Amniotic stem cell (primary cell): Measurements from ENCODE around the gene THY1.
"Not testable (repeated sequence)": the region's sequence is repeated elsewhere in the genome, so short reads cannot be mapped to it uniquely, and the experiment has no call there.

ENCODE experiments used
- DNase-seq: peaks from one replicate; lab custom pipeline; 2025; lab: John Stamatoyannopoulos, UW

Gene THY1

DNA sequence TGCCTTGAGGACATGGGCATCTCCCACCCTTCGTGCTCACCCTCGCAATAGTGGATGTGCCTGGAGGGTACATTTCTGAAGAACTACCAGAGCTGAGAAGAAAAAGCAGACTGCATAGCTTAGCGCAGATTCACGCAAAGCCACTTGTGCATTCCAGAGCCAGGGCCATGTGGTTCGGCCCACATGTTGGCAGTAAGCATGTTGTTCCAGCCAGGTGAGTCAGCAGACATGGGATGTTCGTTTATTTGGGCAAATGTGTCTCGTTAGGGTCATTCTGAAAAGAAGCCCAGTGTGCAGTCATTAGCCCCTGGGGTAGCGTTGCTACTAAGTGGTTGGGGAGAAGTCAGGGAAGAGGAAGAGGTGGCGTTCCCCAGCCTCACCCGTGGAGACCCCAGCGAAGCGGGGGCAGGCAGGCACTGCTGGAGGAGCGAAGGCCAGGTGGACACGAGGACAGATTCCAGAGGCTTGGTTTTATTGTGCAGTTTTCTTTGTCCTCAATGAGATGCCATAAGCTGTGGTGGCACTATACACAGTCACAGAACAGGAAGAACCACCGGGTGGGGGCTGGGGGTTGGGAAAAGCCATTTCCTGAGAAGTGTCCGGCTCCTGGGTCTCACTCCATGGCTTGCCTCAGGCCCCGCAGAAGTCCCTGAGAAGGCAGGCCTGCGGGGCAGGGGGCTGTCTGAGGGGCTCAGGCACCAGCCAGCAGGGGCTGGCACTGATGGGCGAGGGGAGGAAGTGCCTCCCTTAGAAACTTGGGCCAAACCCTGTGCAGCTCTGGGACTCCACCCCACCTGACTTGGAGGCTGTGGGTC lies 5.0 kb downstream of the THY1 start:
- DNase-seq = peak; percentile 89

DNA sequence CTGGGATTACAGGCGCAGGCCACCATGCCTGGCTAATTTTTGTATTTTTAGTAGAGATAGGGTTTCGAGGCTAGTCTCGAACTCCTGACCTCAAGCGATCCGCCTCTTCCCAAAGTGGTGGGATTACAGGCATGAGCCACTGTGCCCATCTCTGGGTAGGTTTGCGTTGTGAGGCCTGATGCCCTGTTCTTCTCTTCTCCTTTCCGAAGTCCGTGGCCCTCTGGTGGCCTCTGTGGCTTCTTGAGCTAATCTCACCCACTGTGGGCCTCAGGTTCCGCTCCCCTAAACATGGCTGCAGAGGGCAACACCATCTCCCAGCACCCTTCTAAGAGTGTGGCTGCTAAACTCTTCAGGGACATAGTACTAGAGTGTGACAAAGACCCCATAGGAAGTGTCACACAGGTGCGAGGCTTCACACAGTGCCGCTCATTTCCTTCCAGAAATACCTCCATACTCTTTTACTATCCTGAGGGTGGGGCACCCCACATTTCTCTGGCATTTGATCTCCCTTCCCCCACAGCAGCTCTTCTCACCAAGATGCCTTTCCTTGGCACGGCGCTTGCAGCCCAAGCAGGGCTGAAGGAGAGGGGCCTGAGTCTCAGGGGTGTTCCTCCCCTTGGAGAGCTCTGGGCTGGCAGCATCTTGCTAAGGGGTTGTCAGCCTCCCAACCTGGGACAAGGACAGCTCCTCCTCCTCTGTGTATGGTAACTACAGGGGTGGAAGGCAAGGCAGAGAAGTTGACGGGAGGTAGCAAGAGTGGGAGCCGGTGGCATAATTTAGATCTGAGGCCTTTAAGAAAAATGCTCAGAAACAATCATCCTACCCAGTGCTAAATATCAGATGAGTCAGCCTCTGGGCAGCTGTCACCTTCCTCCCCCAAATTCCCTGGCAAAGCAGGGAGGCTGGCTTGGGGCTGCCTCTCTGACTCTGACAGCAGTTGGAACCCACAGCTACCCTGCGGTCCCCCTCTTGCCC lies 6.1 kb downstream of the THY1 start:
- peak; percentile 26 for DNase-seq

DNA sequence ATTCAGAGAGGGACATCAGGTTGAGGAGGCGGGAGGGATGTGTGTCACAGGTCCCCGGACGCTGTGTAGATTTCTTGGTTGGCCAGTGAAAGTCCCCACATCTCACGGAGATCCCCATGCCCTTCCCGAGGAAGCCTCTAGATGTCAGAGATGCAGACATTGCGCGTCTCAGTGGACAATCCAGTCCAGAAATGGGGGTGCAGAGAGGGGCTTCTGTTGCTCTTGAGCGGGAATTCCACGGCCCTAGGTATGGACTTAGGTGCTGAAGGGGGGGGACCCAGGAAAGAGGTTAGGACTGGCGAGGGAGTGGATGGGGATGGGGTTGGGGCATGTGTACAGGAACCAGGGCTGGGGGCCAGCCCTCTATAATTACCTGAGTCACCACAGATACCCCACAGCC lies 7.0 kb downstream of the THY1 start:
- no peak for DNase-seq

DNA sequence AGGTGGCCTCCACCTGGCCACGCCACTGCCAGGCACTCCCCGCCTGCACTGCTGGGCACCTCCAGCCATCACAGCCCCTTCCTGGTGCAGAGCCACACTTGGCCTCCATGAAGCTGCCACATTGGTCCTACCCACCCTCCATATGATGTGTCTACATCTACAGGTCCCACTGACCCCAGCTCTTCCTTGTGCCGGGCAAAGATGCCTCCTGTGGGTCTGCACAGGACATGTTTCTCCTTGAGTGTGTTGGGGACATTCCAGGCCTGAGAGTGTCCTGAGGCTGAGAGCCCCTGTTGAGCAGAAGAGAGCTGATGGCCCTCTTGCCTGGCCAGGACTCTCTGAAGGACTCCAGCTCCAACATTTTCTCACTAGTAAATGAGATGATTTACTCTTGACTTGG lies 7.5 kb downstream of the THY1 start:
- no peak for DNase-seq

DNA sequence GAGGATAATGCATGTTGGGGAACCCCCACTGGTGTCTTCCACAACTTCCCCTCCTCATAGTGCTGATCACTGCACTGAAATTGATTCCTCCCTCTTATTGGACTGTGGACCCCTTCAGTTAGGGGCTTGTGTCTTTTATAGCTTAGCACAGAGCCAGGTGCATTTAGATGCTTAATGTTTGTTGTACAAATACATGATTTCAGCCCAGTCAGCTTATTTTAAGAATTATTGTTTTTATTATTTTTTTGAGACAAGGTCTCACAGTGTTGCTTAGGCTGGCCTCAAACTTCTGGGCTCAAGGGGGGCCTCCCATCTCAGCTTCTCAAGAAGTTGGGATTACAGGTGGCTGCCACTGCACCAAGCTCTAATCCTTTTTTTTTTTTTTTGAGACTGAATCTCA lies 8.2 kb downstream of the THY1 start:
- DNase-seq = no peak

DNA sequence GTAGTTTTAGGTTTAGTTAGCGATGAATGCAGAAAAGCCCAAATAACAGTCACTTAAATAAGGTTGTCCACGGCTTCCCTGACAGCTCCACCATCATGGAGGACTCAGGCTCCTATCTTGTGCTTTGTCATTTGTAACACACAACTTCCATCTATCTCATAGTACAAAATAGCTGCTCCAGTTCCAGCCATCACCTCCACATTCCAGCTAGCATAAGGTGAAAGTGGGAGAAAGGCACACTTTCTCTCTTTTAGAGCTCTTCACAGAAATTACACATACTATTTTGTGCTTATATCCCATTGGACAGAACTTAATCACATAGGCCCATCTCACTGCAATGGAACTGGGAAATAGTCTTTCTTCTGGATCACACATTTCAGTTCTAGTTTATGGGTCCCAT lies 8.7 kb downstream of the THY1 start:
- no peak for DNase-seq

DNA sequence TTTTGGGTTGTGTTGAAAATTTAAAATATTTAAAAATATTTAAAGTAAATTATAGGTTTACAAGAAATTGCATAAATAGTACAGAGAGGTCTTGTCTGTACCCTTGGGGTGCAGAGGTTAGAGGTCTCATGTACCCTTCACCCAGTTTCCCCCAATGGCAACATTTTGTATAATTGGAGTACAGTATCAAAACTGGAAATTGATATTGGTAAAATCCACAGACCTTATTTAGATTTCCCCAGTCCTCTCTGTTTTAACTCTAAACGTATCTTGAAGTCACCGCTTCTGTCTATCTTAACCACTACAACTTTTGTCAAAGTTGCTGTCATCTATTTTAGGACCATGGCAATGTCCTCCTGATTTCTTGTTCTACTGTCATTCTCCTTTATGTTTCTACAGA lies 10.9 kb downstream of the THY1 start:
- no peak for DNase-seq

DNA sequence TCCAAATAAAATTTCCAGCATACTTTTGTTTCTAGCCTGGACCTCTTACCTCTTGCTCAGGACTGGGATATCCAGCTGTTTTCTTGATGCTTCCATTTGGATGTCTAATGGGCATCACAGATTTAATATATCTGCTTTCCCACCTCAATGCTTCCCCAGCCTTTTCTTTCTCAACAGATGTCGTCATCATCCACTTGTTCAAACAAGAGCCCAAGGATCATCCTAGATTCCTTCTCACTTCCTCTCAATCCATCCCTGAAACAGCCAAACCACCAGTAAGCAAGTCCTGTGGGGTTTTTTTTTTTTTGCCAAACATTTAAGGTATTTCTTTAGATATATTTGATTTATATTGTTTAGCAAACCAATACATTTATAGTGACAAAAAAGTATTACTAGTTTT lies 12.5 kb downstream of the THY1 start:
- DNase-seq = no peak

DNA sequence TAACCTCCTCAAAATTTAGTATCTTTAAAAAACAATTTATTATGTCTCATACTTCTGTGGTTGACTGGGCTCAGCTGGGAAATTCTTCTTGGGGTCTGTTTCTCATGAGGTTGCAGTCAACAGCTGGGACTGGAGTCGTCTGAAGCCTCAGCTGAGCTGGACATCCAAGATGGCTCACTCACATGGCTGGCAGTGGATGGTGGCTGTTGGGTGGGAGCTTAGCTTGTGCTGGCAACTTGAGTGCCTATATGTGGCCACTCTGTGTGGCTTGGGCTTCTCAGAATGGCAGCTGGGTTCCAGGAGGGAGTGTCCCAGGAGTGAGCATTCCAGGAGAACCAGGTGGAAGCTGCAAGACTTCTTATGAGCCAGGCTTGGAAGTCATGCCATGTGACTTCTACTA lies 13.2 kb downstream of the THY1 start:
- DNase-seq = no peak

DNA sequence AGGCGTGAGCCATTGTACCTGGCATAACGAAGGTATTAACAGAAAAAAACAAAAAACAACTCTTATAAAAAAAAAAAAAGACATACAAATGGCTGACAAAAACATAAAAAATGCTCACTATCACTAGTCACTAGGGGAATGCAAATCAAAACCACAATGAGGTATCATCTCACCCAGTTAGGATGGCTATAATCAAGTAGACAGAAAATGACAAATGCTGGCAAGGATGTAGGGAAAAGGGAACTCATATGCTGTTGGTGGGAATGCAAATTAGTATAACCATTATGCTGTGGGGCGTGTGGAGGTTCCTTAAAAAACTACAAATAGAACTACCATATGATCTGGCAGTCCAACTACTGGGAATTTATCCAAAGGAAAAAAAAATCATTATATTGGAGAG lies 17.0 kb downstream of the THY1 start:
- DNase-seq = no peak

DNA sequence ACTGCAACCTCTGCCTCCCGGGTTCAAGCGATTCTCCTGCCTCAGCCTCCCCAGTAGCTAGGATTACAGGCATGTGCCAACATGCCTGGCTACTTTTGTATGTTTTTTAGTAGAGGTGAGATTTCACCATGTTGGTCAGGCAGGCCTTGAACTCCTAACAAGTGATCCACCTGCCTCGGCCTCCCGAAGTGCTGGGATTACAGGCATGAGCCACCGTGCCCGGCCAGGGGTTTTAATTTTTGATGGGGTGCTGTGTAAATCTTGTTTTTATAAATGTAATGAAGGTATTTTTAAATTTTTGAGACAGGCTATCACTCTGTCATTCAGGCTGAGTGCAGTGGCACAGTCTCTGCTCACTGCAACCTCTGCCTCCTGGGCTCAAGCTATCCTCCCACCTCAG lies 17.5 kb downstream of the THY1 start:
- not testable (repeated sequence) for DNase-seq

DNA sequence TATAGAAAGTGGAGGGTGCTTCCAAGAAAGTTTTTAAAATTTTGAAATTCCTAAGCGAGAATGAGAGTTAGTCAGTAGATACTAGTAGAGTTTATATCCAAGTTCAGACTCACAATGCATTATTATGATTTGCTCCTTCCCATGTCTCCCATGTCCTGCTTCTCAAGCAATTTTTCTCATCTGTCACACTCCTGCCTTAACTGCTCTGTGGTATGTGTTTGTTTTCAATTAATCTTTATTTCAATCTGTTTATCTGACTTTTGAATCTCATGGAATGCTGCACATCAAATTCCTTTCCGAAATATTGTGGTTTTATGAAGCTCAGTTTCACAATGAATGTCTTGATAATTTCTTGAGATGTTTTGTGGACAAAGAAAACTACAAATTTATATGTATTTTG lies 18.1 kb downstream of the THY1 start:
- DNase-seq = no peak

DNA sequence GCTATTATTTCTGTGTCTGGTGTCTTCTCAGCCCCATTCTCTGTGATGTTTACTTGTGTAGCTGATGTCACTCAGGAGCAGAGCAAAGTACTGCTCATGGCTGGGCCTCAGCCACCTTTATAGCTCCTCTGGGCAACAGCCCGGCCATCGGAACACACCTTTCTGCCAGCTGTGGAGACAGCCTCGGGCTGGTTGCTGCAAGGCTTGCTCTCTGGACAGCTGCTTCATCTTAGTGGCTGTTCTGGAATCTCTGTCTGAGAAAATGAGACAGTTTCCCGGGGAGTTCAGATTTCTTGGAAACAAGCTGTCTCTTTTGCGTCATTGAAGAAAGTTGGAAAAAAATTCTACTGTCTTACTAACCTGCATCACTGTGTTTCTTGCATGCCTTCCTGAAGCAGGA lies 20.0 kb downstream of the THY1 start:
- DNase-seq = no peak

DNA sequence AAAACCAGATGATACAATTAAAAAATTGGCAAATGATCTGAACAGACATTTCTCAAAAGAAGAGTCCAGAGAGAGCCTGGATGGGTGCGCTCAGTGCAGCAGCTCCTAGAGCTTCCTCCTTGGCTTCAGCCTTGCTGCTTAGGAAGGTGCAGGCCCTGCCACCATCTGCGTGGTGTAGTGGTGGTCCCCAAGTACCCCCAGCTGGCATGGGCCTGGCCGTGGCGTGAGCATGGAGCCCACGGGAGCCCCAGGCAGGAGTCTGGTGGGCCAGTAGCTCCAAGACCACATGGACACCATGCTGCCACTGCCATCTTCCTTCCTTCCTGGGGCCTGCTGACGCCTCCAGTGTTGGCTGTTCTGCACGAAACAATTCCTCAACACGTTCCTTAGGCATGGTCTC lies 20.5 kb downstream of the THY1 start:
- DNase-seq = no peak

DNA sequence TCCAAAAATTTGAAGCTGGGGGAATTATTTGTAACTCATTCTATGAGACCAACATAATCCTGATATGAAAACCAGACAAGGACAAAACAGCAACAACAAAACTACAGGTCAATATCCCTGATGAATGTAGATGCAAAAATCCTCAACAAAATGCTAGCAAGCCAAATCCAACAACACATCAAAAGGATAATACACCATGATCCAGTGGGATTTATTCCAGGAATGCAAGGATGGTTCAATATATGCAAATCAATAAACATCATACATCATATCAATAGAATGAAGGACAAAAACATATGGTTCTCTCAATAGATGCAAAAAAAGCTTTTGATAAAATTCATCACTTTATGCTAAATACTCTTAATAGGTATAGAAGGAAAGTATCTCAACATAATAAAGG lies 22.1 kb downstream of the THY1 start:
- DNase-seq = no peak

DNA sequence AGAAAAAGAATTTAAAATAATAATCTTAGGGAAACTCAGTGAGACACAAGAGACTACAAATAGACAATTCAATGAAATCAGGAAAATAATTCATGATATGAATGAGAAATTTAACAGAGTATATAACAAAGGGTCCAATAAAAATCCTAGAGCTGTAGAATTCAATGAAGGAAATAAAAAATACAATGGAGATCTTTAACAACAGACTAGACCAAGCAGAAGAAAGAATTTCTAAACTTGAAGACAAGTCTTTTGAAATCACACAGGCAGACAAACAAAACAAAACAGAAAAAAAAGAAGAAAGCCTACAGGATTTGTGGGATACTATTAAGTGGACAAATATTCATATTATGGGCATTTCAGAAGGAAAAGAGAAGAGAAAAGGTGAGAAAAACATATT lies 25.2 kb downstream of the THY1 start:
- no peak for DNase-seq

DNA sequence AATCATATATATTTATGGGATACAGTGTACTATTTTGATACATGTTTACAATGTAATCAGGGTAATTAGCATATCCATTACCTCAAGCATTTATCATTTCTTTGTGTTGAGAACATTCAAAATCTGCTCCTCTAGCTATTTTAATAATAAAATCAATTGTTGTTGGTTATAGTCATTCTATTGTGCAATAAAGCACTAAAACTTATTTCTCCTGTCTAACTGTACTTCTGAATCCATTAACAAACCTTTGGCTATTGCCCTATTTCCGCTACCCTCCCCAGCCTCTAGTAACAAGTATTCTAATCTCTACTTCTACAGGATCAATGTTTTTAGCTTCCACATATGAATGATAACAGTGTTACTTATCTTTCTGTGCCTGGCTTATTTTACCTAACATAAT lies 26.1 kb downstream of the THY1 start:
- no peak for DNase-seq

DNA sequence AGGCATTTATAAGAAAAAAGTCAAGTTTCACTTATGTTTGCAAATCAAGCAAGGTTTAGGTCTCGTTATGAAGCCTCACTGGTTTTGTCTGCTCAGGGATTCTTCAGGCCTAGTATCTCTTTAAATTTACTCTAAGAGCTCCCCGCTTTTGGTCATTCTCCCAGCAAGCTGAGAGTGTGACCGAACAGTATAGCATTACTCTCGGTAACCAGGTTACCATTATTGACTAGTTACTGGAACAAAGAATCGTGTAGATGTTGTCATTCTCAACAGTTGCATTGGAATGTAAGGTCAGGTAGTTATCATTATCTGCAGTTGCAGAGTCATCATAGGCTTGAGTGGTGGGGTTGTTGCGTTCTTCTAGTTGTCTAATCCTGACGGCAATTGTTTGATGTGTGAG lies 31.7 kb downstream of the THY1 start:
- no peak for DNase-seq

DNA sequence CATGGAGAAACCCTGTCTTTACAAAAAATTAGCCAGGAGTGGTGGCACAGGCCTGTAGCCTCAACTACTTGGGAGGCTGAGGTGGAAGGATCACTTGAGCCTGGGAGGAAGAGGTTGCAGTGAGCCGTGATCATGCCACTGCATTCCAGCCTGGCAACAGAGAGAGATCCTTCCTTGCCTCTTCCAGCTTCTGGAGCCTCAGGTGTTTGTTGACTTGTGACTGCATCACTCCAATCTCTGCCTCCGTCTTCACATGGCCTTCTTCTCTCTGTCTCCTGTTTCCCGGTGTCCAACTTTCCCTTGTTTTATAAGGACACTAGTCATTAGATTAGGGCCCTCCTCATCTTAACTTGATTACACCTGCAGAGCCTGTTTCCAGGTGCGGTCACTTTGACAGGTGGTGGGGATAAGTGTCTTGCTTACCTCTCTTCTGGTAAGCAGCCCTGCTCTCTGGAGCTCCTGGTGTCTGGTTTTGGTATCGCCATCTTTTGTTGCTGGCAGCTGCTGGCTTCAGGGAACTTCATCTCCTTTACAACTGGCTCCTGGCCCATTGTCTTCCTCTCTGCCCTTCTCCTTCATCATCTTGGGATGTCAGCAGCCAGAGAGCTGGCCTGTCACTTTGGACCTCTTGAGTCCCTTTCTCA lies 33.2 kb downstream of the THY1 start:
- DNase-seq = no peak

DNA sequence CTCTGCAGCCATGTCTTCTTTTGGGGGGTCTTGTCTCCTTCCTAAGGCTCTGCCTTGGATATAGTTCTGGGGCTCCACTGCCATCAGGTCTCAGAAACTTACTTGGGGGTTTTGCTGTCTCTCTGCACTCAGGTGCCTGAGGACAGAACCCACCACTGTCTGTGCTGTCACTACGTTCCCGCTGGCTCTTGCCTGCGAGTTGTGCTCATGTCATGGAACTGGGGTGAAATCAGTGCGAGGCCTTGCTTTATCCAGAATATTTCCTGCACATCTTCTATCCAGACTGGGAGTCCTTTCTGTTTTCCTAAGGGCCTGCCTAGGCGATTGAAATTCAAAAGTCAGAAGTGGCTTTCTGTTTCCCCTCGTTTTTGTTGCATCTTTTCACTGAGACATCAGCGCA lies 34.9 kb downstream of the THY1 start:
- DNase-seq = no peak

DNA sequence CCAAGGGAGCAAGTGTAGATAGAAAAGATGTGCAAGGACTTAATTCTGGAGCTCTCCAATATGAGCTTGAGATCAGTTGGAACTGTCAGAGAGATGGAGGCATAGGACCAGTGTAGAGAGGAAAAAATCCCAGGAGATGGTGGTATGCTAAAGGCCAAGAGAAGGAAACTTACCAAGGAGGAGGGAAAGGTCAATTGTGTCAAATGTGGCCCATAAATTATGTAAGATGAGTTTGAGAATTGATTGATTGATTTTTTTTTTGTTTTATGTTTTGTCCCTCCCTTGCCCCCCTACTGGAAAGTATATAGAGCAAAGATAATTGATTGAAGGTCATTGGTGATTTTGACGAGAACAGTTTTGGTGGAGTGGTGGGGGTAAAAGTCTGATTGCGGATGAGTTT lies 38.6 kb downstream of the THY1 start:
- no peak for DNase-seq

DNA sequence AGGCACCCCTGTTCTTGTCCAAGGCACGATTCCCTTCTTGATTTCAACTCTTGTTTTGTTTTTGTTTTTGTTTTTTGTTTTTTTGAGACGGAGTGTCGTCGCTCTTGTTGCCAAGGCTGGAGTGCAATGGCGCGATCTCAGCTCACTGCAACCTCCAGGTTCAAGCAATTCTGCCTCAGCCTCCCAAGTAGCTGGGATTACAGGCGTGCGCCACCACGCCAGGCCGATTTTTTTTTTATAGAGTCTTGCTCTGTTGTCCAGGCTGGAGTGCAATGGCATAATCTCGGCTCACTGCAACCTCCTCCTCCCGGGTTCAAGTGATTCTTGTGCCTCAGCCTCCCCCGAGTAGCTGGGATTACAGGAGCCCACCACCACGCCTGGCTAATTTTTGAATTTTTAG lies 40.5 kb downstream of the THY1 start:
- DNase-seq = not testable (repeated sequence)

DNA sequence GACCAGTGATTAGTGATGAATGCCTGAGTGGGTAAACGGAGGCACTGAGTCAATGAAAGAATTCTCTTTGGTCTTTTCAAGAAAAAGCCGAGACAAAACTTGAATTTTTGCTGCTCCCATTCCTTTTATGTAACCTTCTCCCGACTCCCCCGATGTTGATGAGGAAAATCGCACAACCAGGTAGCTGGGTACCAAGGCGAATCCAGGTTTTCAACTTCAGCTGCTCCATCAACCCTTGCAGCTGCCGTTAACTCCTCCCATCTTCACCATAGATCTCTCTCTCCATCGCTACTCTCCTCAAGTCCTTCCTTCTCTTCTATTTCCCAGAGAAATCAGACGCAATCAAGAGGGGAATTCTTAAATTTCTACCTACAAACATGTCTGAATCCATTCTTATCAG lies 40.9 kb downstream of the THY1 start:
- no peak for DNase-seq
